ENCODE measurements around the gene ANKLE2. TPM values are rescaled to one million over a fixed set of nuclear protein-coding genes. Genes with fewer than 3 reads are reported as not detected.
"Not testable (repeated sequence)": the region's sequence is repeated elsewhere in the genome, so short reads cannot be mapped to it uniquely, and the experiment has no call there.

ANKLE2 gene
- total RNA-seq, 2 donors from 2014 or later = 82.9 to 129 TPM

DNA sequence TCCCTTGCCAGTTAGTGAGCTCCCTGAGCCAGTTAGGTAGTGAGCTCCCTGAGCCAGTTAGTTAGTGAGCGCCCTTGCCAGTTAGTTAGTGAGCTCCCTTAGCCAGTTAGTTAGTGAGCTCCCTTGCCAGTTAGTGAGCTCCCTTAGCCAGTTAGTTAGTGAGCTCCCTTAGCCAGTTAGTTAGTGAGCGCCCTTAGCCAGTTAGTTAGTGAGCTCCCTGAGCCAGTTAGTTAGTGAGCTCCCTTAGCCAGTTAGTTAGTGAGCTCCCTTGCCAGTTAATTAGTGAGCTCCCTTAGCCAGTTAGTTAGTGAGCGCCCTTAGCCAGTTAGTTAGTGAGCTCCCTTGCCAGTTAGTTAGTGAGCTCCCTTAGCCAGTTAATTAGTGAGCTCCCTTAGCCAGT, 69.6 kb downstream of the ANKLE2 start:
- DNase-seq (ENCODE audit: low spot score in 2 of 2); H3K9me3 Mint-ChIP-seq; H3K36me3 Mint-ChIP-seq; ATAC-seq; H3K27ac Mint-ChIP-seq: not testable (repeated sequence)

DNA sequence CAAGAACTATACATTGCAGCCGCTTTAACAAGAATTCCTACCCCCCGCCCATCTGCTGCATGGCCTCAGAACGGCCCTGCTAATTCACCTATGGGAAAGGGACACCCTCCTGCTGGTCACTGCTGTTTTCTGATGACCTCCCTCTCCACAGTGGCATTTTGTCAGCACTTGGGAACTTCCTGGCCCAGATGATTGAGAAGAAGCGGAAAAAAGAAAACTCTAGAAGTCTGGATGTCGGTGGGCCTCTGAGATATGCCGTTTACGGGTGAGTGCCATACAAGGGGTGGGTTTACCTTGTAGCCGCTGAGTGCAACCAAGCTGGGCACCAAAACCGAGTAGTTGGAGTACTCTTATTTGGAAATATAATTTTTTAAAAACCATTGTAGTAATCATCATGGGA, 71.5 kb downstream of the ANKLE2 start:
- H3K27ac Mint-ChIP-seq = no peak overlapping the region
- DNase-seq (ENCODE audit: low spot score in 2 of 2) (no peak), ATAC-seq (no peak)
- H3K36me3 Mint-ChIP-seq = peaks cover 11% of the 10 kb centered on the region in 2 donors
- H3K9me3 Mint-ChIP-seq = no peaks in the 10 kb centered on the region

GRCh38 chr12:132689227-132689626, 72.4 kb downstream of the ANKLE2 start:
- peak overlapping the region in 1 of 2 donors; percentile 22 for H3K27ac Mint-ChIP-seq
- ATAC-seq = no peak
- no peaks in the 10 kb centered on the region for H3K9me3 Mint-ChIP-seq
- peaks cover 10 to 11% of the 10 kb centered on the region in 2 donors for H3K36me3 Mint-ChIP-seq
- no peak for DNase-seq (ENCODE audit: low spot score in 2 of 2)

GRCh38 chr12:132687211-132688164, 74.1 kb downstream of the ANKLE2 start, which contains the start of the genes POLE and PXMP2:
Gene POLE, minus strand, starts transcription at chr12:132687342. Its CDS starts 27 bp downstream, at chr12:132687315.
Gene PXMP2, plus strand, starts transcription at chr12:132687587. Its CDS starts 84 bp downstream, at chr12:132687671.
- peak; percentile 92 to 93 for DNase-seq (ENCODE audit: low spot score in 2 of 2)
- ATAC-seq = peak; percentile 92 to 96
- Mint-ChIP-seq H3K9me3 (no peaks in the 10 kb centered on the region), H3K36me3 (peaks cover 10 to 11% of the 10 kb centered on the region in 2 donors), H3K27ac (peak within 1 kb of the TSS; percentile 77 to 88)

- DNase-seq (ENCODE audit: low spot score in 2 of 2) (no peak), ATAC-seq (peak; percentile 21 to 56)
- peaks cover 10 to 11% of the 10 kb centered on the region in 2 donors for H3K36me3 Mint-ChIP-seq
- peak overlapping the region in 1 of 2 donors; percentile 77 for H3K27ac Mint-ChIP-seq
- H3K9me3 Mint-ChIP-seq = no peaks in the 10 kb centered on the region
These were observed 74.8 kb downstream of the ANKLE2 start for GRCh38 chr12:132686825-132687210.

- peaks cover 11 to 18% of the 10 kb centered on the region in 2 donors for H3K36me3 Mint-ChIP-seq
- DNase-seq (ENCODE audit: low spot score in 2 of 2) (no peak), ATAC-seq (no peak)
- H3K27ac Mint-ChIP-seq = peak overlapping the region in 1 of 2 donors; percentile 82
- no peaks in the 10 kb centered on the region for H3K9me3 Mint-ChIP-seq
These were observed 76.2 kb downstream of the ANKLE2 start for GRCh38 chr12:132685400-132685799.

DNA sequence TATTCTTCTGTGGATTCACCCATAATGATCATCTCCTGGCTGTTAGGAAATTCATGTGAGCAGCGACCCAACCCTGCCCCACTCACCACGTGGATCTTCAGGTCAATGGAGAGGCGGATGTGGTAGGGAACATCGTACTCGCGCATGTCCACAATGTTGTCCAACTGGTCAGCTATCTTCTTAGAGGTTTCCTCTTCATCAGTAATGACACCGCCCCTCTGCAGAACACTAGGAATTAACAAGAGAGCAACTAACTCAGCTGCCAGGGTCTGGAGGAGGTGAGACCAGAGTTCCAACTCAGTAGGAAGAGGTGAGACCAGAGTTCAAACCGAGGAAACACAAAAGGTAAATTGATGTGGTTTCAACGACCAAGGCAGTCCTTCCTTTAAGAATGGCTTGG, 84.1 kb downstream of the ANKLE2 start:
- H3K9me3 Mint-ChIP-seq = no peaks in the 10 kb centered on the region
- ATAC-seq (no peak), DNase-seq (ENCODE audit: low spot score in 2 of 2) (no peak)
- peaks cover 24 to 37% of the 10 kb centered on the region in 2 donors for H3K36me3 Mint-ChIP-seq
- peak overlapping the region in 1 of 2 donors; percentile 60 for H3K27ac Mint-ChIP-seq

DNA sequence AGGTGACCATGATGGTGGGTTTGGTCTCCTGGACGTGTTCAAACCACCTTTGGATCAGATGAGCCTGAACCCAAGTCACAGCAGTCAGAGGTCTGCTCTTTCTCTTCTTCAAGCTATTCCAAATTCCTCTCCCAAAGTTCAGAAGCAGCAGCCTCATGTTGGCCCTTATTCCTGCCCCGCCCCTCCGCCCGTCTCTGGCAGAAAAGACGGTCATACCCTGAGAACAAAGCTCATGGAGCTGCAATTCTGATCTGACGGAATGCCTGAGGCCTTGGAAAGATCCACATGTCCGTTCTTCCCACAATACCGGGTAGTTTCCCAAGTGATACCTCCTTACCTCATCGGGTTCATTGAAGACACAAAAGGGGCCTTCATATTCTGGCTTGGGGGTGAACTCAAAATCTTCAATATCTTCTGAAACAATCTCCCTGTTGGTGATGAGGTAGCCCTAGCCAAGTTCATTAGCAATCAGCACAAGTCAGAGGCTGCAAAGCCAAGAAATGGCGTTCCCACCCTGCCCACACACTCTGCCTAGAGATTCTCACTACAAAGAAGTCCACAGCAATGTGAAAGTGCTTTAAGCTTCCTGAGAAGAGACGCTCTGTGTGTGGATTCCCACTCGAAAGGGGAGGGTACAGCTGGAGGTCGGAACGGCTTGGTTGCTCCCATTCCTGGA, 85.7 kb downstream of the ANKLE2 start:
- Mint-ChIP-seq H3K36me3 (peaks cover 21 to 44% of the 10 kb centered on the region in 2 donors), H3K9me3 (no peaks in the 10 kb centered on the region), H3K27ac (no peak overlapping the region)
- DNase-seq (ENCODE audit: low spot score in 2 of 2) (no peak), ATAC-seq (no peak)

Other genes with a start within 250 kb of the ANKLE2 start
- not detected for gene LRCOL1, start 151.2 kb downstream of the ANKLE2 start, total RNA-seq
- not detected for gene P2RX2, start 143.1 kb downstream of the ANKLE2 start, total RNA-seq
- 100 to 1,000 TPM; 164 to 177 TPM for gene POLE, start 74.5 kb downstream of the ANKLE2 start, total RNA-seq
- gene PXMP2, start 74.2 kb downstream of the ANKLE2 start, total RNA-seq = 10 to 100 TPM in 1 of 2 donors, 1 to 10 TPM in 1; 4.5 to 11.6 TPM
- 10 to 100 TPM; 60.0 to 65.9 TPM for gene PGAM5, start 51.0 kb downstream of the ANKLE2 start, total RNA-seq
- 10 to 100 TPM; 44.0 to 52.7 TPM for gene GOLGA3, start 67.0 kb upstream of the ANKLE2 start, total RNA-seq
- gene CHFR, start 125.8 kb upstream of the ANKLE2 start, total RNA-seq = 10 to 100 TPM; 60.4 to 73.2 TPM
- 1 to 10 TPM; 4.5 to 9.9 TPM for gene ZNF605, start 194.5 kb upstream of the ANKLE2 start, total RNA-seq
- 10 to 100 TPM; 13.0 to 22.3 TPM for gene ZNF26, start 224.5 kb upstream of the ANKLE2 start, total RNA-seq

All from activated naive CD4-positive, alpha-beta T cell treated with anti-CD3 and anti-CD28 coated beads, Interleukin-2, amount 50 U/mL, for 72 hours (primary cell).